NCI-H128 (cell line): Measurements from ENCODE around the gene MAG.
"Not testable (repeated sequence)": the region's sequence is repeated elsewhere in the genome, so short reads cannot be mapped to it uniquely, and the experiment has no call there.

Source experiments
- DNase-seq: peaks from one replicate; lab custom pipeline; 2025; ENCODE audit not compliant: unreplicated experiment; lab: John Stamatoyannopoulos, UW

The MAG gene

DNA sequence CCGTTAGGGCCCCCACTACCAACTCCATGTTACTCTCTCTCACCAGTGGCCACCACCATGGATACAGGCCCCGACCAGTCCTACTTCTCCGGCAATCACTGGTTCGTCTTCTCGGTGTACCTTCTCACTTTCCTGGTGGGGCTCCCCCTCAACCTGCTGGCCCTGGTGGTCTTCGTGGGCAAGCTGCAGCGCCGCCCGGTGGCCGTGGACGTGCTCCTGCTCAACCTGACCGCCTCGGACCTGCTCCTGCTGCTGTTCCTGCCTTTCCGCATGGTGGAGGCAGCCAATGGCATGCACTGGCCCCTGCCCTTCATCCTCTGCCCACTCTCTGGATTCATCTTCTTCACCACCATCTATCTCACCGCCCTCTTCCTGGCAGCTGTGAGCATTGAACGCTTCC, 66.9 kb downstream of the MAG start:
- not testable (repeated sequence) for DNase-seq

DNA sequence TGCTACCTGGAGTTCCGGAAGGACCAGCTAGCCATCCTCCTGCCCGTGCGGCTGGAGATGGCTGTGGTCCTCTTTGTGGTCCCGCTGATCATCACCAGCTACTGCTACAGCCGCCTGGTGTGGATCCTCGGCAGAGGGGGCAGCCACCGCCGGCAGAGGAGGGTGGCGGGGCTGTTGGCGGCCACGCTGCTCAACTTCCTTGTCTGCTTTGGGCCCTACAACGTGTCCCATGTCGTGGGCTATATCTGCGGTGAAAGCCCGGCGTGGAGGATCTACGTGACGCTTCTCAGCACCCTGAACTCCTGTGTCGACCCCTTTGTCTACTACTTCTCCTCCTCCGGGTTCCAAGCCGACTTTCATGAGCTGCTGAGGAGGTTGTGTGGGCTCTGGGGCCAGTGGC, 67.4 kb downstream of the MAG start:
- not testable (repeated sequence) for DNase-seq

DNA sequence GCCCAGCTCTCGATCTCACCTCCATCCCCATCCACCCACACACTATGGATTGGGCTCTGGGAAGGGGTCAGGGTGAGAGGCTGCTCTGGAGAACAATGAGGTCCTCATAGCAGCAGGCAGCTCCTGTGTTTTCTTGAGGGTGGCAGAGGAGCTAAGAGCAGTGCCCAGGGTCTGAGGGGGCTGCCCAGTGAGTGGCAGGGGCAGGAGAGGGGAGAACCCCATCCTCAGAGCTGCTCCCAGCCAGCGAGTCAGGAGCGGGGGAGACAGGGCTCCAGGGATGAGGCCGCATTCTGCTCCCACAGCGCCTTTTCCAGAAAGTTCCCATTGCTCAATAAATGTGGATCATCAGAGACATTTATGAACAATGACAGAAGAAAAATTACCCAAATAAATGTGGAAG, 68.1 kb downstream of the MAG start:
- not testable (repeated sequence) for DNase-seq

DNA sequence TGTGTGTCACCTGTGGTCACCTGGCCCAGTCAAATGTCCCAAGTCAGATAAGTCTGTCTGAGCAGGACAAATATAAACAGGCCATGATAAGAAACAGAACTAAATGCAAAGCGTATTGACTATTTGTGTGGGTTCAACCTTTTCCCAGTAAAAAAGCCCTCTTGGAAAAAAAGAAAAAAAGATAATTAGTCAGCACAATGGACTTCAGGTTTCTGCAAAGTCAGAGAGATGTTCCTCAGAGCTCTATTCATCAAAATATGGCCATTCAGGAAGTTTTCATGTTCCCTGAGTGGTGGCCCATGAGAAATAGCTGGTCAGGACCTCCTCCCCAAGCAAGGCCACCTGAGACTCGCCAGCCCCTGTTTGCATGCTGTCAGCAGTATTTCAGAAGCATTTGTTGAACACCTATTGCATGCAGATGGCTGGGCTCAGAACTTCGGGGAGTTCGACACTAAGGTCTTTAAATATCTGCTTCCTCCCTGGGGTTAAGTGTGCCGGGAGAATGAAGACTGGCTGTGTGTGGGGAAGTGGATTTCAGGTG, 69.0 kb downstream of the MAG start:
- no peak for DNase-seq

DNA sequence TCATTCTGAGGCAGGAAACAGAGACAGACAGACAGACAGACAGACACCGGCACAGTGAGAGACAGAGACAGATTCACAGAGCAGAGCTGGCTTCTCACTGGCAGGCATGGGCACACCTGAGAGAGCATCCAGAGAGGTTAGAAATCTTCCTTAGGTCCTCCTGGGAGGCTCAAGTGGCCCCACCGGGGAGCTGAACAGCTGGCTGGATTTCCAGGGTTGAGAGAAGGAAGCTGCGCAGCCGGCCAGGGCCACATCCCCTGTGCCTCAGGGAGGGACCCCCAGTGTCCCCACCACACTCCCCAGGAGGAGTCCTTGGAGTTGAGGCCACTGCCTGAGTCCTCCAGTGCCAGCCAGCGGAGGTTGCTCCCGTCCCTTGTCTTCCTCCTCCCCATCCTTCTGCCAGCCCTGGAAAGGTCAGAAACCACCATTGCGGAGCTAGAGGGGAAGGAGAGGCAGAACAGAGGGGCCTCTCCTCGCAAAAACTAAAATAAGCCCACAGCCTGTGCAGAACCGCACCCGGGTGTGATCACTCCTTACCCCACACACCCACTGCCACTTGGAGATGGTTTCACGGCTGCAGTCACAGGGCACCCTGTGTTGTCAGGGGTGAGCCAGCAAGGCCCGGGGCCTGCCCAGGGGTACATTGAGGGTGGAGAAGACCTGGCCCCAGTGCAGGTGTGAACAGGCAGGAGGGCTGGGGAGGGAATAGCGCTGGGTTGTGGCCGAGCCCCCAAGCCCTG, 70.5 kb downstream of the MAG start:
- DNase-seq, result no peak

DNA sequence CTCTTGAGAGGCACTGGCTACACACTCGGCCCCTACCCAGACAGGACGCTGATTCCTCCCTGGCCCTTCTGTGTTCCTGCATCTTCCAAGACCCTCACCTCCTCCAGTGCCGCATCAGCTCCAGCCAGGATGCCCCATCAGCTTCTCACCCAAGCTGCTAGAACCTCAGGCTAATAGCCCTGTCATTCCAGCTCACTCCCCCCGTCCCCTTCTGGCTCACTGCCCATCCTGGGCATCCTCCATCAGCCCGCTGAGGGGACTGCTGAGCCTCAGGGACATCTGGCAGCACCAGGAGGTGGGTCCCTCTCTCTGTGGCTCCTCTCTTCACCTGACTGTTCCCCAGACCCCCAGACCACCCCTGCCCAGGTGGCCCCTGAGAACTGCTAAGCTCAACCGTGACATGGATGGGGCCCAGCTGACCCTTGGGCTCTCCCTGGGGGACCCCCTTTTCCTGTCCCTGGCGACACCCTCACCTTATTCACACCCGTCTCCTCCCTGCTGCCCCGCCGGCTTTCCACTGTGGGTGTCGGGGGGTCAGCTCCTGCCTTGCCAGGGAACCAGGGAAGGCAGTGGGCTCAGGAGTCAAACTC, 71.1 kb downstream of the MAG start:
- DNase-seq, result no peak
